ENCODE measurements around the gene ADAM10.

The ADAM10 gene

DNA sequence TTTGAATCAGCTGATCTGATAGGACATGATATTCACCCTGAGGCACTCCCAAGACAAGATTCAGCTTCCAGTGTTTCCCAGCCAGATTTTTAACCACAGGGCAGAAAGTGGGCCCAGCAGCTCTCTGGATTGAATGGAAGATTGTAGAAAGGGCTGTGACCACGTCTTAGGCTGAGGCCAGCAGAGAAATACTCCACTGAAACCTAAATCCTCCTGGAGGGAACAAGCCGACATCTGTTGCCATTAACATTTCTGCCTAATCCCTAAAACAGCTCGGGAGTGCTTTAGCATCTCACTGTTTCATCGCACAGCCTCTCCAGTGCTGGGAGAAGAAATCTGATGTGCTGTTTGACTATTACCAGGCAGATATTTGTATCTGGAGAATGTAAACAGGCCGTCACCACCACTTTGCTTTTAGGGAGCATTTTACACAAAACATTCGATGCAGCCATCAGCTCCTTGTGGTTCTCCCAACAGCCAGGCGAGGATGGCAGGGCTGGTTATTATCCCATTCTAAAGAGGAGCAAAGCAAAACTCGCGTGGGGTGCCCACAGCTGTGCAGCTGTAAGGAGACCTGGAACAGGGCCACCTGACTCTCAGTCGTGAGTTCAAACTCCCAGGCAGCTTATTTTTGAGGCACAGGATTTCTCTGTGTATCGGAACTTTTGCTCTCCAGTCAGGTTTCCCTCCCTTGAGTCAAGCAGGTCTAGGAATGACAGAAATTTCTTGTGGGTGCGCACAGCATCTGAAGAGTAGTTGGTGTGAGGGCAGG, 200.3 kb downstream of the ADAM10 start:
- no peak overlapping the region for H3K4me3 ChIP-seq (ENCODE audit: low read length)
- DNase-seq (ENCODE audit: low read depth, low spot score): no peak

DNA sequence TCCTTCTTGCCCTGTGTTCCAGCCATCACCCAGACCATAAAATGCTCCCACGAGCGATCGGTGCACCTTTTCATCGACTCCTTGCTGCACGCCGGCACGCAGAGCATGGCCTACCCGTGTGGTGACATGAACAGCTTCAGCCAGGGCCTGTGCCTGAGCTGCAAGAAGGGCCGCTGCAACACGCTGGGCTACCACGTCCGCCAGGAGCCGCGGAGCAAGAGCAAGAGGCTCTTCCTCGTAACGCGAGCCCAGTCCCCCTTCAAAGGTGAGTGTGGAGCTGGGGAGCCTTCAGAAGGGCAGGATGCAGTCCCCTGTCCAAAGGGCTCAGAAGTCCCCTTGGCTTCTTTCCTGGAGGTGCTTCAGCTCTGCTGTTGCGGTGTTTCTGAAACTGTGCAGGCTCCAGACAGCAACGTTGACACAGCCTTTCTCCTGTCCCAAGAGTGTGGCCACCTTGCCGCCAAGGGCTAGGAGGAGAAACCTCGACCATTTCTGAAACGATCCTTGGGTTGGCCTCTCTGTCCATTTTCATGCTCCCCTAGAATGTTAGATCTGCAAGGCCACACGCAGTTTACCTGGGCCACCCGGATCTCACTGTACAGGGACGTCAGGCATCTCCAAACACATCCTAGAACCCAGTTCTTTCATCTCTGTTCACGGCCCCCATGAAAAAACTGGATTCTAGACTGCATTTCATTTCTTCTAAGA, 201.0 kb downstream of the ADAM10 start:
- no peak for DNase-seq (ENCODE audit: low read depth, low spot score)
- no peak overlapping the region for H3K4me3 ChIP-seq (ENCODE audit: low read length)

GRCh38 chr15:58547628-58548307, 201.7 kb downstream of the ADAM10 start:
- H3K4me3 ChIP-seq (ENCODE audit: low read length): no peak overlapping the region
- no peak for DNase-seq (ENCODE audit: low read depth, low spot score)

- no peak overlapping the region for H3K4me3 ChIP-seq (ENCODE audit: low read length)
- DNase-seq (ENCODE audit: low read depth, low spot score): no peak
These were observed 202.6 kb downstream of the ADAM10 start for GRCh38 chr15:58546635-58547627.

DNA sequence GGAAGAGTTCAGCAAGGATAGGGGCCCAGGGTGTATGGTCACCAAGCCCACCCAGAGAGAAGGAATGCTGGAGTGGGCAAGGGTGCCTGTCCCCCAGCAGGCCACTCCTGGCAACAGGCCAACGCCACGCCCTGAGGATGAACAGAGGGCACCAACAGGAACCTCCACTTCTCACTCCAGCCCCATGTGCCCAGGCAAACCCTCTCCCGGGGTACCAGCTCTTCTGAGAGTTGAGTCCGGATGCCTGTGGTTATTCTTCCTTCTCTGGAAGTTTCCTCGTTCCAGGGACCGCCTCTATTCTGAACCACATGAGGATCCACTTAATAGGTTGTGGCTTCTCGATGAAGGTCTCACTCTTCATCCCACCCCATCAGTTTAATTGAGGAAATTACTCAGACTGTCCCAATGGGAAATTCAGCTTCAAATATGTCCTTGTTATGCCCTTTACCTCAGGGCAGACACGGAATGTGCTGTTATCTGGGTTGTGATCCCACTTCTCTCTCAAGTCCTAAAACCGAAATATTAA, 203.4 kb downstream of the ADAM10 start:
- no peak for DNase-seq (ENCODE audit: low read depth, low spot score)
- H3K4me3 ChIP-seq (ENCODE audit: low read length): no peak overlapping the region

- H3K4me3 ChIP-seq (ENCODE audit: low read length): no peak overlapping the region
These were observed 204.0 kb downstream of the ADAM10 start for GRCh38 chr15:58545307-58546065.

GRCh38 chr15:58544756-58545155, 204.8 kb downstream of the ADAM10 start:
- H3K4me3 ChIP-seq (ENCODE audit: low read length): no peak overlapping the region
- no peak for DNase-seq (ENCODE audit: low read depth, low spot score)

More at GRCh38 chr15:58545307-58546065, 204.0 kb downstream of the ADAM10 start:
- no peak for DNase-seq (ENCODE audit: low read depth, low spot score)

DNA sequence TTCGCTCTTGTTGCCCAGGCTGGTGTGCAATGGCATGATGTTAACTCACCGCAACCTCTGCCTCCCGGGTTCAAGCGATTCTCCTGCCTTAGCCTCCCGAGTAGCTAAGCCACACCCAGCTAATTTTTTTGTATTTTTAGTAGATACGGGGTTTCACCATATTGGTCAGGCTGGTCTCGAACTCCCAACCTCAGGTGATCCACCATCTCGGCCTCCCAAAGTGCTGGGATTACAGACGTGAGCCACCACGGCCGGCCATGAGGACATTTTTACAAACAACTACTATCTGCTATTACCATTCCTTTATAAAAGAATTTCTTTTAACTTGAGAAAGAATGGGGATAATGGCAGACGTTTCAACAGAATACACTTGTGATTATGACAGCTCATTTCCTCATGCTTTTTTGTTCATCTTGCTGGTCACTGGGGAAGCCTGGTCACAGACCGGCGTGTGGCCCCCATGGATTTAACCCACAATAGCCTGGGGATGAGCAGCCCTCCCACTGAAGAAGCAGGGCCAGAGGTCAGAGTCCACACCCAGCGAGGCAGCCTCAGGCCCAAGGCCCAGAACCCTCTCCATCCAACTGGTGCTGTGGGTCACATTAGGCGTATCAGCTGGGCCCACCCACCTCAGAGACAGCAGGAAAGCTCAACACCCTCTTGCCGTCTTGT, 205.7 kb downstream of the ADAM10 start:
- no peak for DNase-seq (ENCODE audit: low read depth, low spot score)
- no peak overlapping the region for H3K4me3 ChIP-seq (ENCODE audit: low read length)

DNA sequence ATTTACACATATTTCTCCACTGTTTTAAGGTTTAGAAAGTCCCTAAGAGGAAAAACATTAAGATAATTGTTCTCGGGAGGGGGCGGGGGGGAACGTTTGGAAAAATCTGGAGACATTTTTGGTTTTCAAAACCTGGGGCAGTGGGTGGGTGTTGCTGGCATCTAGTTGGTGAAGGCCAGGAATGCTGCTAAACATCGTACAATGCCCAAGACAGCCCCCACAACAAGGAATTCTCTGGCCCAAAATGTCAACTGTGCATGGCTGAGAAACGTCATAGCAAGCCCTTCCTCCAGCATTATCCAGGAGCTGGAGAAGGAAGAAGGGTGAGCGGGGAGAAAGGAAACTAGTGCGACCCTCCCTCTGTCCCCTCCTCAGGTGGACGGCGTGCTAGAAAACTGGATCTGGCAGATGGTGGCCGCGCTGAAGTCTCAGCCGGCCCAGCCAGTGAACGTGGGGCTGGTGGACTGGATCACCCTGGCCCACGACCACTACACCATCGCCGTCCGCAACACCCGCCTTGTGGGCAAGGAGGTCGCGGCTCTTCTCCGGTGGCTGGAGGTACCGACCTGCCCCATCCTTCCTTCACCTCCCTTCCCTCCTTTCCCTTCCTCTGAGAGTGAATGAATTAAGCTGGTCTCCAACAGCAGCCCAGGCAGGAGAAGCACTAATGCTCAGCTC, 208.0 kb downstream of the ADAM10 start:
- H3K4me3 ChIP-seq (ENCODE audit: low read length): no peak overlapping the region
- DNase-seq (ENCODE audit: low read depth, low spot score): no peak

- H3K4me3 ChIP-seq (ENCODE audit: low read length): no peak overlapping the region
- DNase-seq (ENCODE audit: low read depth, low spot score): no peak
These were observed 210.0 kb downstream of the ADAM10 start for GRCh38 chr15:58539548-58539947.

DNA sequence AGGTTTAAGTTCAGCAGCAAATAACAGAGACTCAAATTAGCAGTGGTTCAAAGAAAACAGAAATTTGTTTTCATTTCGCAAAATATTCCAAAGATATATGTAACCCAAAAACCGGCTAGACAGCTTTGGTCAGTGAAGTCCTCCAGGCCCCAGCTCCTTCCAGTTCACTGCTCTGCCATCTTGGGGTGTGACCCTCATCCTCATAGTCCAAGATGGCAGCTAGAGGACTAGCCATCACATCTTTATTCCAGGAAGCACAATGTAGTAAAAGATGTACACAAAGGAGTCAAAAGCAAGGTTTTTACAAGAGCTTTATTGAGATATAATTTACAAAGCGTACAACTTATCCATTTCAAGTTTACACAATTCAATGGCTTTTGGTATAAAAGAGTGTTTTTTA, 210.6 kb downstream of the ADAM10 start:
- no peak for DNase-seq (ENCODE audit: low read depth, low spot score)
- no peak overlapping the region for H3K4me3 ChIP-seq (ENCODE audit: low read length)

All from Jurkat, Clone E6-1 (cell line).